ENCODE results near the gene CTBP2.

DNA sequence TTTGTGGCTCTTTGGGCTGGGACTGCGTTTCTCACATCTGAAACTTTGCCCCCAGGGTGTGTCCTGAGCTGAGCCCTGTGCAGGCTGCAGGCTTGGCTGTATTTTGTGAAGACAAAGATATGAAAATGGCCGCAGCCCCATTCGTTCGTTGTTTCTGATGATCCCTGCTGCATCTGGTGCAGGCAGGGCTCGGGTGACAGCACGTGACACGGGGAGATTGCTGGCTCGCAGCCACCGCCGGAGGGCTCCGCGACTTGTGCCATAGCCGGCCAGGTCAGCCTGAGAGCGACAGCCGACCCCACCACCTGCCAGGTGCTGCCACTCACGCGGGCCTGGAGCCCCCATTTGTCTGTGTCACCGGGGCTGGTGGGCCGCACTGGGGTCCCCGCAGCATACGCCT is 137.1 kb downstream of the CTBP2 start:
- TF ChIP-seq CTCF (conservative IDR thresholded peaks at IDR 0.05) (no peak), ZFX (IDR thresholded peaks at IDR 0.05) (no peak)

Data from C4-2B (cell line).